Measurements from ENCODE around the gene PTPN18. TPM values are rescaled to one million over a fixed set of nuclear protein-coding genes. Genes with fewer than 3 reads are reported as not detected.

Gene PTPN18
- total and polyA plus RNA-seq, 2 of the 4 experiments (the other 2 are of a cell fraction): 9.7 to 15.5 TPM

GRCh38 chr2:130387071-130387400 is 31.2 kb downstream of the PTPN18 start:
- in situ Hi-C loops (cut with MboI; ENCODE audit: low sequenced_read_pairs) (no loop called here), dilution Hi-C loops (cut with HindIII; ENCODE audit: low sequenced_read_pairs, unreplicated experiment) (no loop called here), intact Hi-C loops (cut with micrococcal nuclease) (no loop called here)
- Histone ChIP-seq H3K79me1 (ENCODE audit: low read depth in 1 of 2, low read length in 2 of 2) (peaks cover 7 to 13% of the 10 kb centered on the region in 2 experiments; a peak in 3 of 4 replicates), H3K23ac (ENCODE audit: low read depth, low read length) (no peak overlapping the region), H3K14ac (replicated peaks; ENCODE audit: low read depth, low read length) (no peak overlapping the region), H3K4me3 (ENCODE audit: insufficient read depth, low read depth, low read length) (no peak overlapping the region), H3K4ac (ENCODE audit: low read depth, low read length) (no peak overlapping the region), H2BK5ac (ENCODE audit: low read depth, low read length, poor library complexity, severe bottlenecking) (no peak overlapping the region), H3K9me3 (ENCODE audit: control insufficient read depth, insufficient read depth, low read length) (no peaks in the 10 kb centered on the region), H3K27me3 (ENCODE audit: control insufficient read depth, insufficient read depth, low read length) (no peaks in the 10 kb centered on the region), H2BK15ac (ENCODE audit: low read depth, low read length) (no peak overlapping the region), H3K36me3 (ENCODE audit: control insufficient read depth, insufficient read depth, low read length) (no peaks in the 10 kb centered on the region), H4K8ac (ENCODE audit: low read depth in 2 of 2, low read length in 2 of 2) (no peak overlapping the region), H3K56ac (ENCODE audit: extremely low read depth, insufficient read depth, low read length) (no peak overlapping the region), H2AK5ac (ENCODE audit: low read depth, low read length) (no peak overlapping the region), H3K9ac (ENCODE audit: low read depth, low read length) (no peak overlapping the region), H2AFZ (replicated peaks; ENCODE audit: low read length, poor library complexity) (no peak overlapping the region), H2BK120ac (ENCODE audit: low read depth, low read length) (no peak overlapping the region), H3K18ac (ENCODE audit: low read depth, low read length) (no peak overlapping the region), H2BK20ac (ENCODE audit: low read depth, low read length) (no peak overlapping the region), H4K5ac (ENCODE audit: low read depth, low read length) (no peak overlapping the region), H3K9me1 (ENCODE audit: insufficient read depth, low read length) (no peaks in the 10 kb centered on the region; the same call in 1 of the 2 replicates), H4K20me1 (ENCODE audit: insufficient read depth, low read length) (no peaks in the 10 kb centered on the region), H3K27ac (ENCODE audit: insufficient read depth, low read length) (no peak overlapping the region), H2AK9ac (replicated peaks; ENCODE audit: low read depth, low read length, poor library complexity) (no peak overlapping the region), H3K4me1 (ENCODE audit: control insufficient read depth, insufficient read depth, low read length) (peaks cover 6% of the 10 kb centered on the region), H4K91ac (ENCODE audit: insufficient read depth, low read depth, low read length) (no peak overlapping the region), H3K4me2 (ENCODE audit: low read depth, low read length) (no peak overlapping the region)
- POLR2A ChIA-PET (ENCODE audit: unreplicated experiment): no interaction called here
- no TSS peak for BruUV-seq (replicated peaks)
- TF ChIP-seq POLR2A (IDR thresholded peaks at IDR 0.05; ENCODE audit: low read depth, low read length) (no peak), CHD1 (IDR thresholded peaks at IDR 0.05; ENCODE audit: low read depth, low read length) (no peak), BHLHE40 (IDR thresholded peaks at IDR 0.05; ENCODE audit: low read depth, low read length) (no peak), FOS (IDR thresholded peaks at IDR 0.05; ENCODE audit: low read depth, low read length) (no peak), NFE2L2 (IDR thresholded peaks at IDR 0.05; ENCODE audit: low read depth, low read length) (no peak), MAZ (IDR thresholded peaks at IDR 0.05; ENCODE audit: borderline replicate concordance, low read depth, low read length) (no peak), MXI1 (IDR thresholded peaks at IDR 0.05; ENCODE audit: borderline replicate concordance, low read depth, low read length) (no peak), USF2 (IDR thresholded peaks at IDR 0.05; ENCODE audit: low read depth, low read length) (no peak), CEBPB (IDR thresholded peaks at IDR 0.05; ENCODE audit: low read depth, low read length) (no peak)
- TF ChIP-seq, protein P1, sequence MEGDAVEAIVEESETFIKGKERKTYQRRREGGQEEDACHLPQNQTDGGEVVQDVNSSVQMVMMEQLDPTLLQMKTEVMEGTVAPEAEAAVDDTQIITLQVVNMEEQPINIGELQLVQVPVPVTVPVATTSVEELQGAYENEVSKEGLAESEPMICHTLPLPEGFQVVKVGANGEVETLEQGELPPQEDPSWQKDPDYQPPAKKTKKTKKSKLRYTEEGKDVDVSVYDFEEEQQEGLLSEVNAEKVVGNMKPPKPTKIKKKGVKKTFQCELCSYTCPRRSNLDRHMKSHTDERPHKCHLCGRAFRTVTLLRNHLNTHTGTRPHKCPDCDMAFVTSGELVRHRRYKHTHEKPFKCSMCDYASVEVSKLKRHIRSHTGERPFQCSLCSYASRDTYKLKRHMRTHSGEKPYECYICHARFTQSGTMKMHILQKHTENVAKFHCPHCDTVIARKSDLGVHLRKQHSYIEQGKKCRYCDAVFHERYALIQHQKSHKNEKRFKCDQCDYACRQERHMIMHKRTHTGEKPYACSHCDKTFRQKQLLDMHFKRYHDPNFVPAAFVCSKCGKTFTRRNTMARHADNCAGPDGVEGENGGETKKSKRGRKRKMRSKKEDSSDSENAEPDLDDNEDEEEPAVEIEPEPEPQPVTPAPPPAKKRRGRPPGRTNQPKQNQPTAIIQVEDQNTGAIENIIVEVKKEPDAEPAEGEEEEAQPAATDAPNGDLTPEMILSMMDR (conservative IDR thresholded peaks at IDR 0.05; ENCODE audit: low read depth, low read length): no peak
- ATAC-seq (ENCODE audit: low read depth) (no peak), DNase-seq (no peak)
- CTCF ChIA-PET: no interaction called here
- WGBS, 2 experiments (ENCODE audit: extremely low coverage in 2 of 2, insufficient read length in 1 of 2): no CpG with 5 or more reads among the region's 4 CpGs

All from IMR-90 (cell line).